ENCODE data around the gene ADAMTS2.

Gene ADAMTS2

DNA sequence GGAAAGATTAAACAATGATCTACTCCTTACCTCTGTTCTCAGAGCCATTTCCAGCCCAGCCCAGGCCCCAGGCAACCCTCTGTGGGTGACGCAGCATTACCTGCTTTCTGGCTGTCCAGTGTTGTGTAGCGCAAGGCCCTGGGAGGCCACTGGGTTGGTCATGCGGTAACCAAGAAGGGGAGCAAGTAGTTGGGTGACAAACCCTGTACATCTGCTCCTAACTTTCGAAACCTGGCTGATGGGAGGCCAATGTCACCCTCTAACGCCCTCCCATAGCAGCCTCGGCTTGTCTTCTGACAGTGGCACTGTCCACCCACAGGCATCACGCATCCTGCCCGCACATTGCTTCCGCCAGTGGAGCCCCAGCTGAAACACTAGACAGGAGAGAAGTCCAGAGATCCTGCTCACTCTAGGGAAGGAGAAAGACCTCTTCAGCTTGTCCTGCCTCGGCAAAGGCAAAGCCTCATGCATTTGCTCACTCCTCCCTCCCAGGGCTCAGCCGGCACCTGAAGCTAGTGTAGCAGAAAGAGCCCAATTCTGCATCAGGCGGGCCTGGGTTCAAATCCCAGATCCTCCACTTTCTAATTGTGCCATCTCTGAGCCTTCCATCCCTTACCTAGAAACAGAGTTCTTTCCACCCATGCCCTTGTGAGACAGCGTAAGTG lies 94.6 kb downstream of the ADAMTS2 start:
- DNase-seq = no peak

DNA sequence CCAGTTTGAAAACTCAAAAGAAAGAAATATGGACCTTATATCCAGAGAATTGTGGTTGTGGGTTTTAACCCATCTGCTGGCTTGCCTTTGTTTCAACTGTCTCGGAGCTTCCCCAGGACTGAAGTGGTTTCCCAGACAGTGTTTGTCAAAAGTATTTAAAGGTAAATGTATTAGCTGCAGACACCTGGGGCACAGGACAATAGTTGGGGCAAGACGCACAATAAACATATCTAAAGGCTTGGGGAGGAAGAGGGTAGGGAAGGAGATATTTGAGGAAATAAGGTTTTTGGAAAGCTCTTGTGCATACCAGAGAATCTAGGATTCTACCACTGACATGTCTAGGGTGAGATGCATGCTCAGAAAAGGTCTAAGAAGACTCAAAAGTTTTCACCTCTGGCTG lies 99.0 kb downstream of the ADAMTS2 start:
- DNase-seq = no peak

DNA sequence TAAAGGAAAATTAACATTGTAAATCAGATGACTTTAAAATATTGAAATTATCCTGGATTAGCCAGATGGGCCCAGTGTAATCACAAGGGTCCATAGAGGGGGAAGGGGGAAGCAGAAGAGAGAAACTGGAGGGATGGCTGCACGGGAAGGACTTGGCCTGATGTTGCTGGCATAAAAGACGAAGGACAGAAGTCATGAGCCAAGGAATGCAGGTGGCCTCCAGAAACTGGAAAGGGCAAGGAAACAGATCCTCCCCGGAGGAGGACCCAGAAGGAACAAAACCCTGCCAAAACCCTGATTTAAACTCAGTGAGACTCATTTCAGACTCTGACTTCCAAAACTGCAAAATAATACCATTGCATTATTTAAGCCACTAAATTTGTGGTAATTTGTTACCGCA lies 100.2 kb downstream of the ADAMTS2 start:
- no peak for DNase-seq

DNA sequence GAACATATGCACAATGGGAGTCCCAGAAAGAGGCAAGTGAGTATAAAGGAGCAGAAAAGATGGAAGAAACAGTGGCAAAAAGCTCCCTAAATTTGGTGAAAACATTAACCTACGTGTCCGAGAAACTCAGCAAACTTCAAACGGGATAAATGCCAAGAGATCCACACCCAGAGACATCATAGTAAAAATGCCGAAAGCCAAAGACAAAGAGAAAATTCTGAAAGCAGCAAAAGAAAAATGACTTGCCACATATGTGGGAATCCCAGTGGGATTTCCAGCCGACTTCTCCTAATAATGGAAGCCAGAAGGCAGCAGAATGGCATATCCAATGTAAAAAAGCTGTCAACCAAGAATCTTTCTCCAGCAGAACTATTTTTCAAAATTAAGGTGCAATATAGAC lies 101.2 kb downstream of the ADAMTS2 start:
- no peak for DNase-seq

DNA sequence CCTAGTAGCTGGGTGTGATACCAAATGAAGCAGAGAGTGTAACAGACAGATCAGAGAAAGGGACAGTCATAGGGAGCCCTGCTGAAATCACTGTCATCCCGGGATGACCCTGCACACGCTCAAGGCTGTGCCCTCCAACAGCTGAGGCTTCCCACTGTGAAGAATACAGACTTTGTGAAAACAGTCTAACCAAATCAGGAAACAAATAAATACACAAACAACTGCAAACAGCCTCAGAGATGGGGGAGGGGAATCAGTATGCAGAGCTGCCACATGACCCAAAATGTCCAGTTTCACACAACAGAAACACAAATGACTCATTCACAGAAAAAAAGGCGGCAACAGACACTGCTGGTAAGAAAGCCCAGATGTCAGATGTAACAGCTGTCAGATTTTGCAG lies 101.9 kb downstream of the ADAMTS2 start:
- DNase-seq = no peak

DNA sequence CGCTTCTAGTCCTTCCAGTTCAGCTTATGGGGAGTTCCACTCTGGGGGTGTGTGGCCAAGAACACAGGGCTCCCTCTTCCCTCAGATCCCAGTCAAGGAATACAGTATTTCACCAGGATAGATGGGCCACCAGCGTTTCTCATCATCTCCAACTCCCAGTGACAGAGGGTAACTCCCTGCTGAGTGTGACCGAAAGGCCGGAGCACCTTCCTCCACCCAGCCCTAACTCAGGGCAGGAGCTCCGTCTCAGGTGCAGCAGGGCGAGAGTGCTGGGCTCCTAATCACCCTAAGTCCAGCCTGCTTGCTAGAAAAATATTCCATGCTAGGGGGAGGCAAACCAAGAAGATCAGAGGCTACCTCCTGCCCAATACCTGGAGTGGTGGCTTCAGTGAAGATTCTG lies 102.6 kb downstream of the ADAMTS2 start:
- DNase-seq = no peak

DNA sequence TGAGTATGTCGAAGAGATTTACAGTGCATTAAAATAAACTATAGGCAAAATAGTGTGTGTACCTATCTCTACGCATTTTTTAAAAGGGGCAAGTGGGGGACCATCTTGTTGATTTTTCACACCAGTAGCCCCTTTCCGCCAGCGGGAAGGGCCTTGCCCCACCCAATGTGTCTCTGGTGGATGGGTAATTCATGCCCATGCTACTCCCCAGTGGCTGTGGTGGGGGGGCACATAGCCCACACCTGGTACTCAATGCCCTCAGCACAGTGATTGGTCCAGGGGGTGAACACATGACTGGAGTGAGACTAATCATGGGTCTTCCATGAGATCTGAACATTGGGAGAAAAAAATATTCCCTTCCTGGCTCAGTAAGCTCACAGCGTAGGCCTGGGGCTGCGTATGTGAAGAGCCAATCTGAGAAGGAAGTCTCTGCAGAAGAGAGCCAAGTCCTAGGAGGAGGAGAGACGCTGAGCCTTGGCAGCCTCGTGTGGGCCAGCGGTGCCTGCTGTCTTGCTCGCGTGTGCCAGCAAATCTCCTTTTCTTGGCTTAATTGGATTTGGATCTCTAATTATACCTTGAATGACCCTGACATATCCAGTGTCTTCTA lies 103.4 kb downstream of the ADAMTS2 start:
- no peak for DNase-seq

DNA sequence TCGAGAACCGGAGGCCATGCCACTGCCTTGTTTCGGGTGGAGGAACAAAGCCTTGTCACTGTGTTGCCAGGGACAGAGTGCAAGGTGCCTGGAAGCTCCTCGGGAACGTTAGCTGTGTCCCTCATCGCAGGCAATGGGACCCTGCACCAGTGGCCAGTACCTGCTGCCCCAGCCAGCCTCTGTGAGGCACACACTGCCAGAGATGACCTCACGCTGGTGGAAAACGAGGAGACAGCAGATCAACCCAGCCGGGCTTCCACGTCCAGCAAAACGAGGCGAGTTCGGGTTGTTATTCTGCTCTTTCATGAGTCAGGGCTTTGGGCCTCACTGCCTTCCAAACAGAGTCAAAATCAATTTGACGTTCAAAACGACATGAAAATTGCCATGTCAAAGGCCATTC lies 104.1 kb downstream of the ADAMTS2 start:
- no peak for DNase-seq

DNA sequence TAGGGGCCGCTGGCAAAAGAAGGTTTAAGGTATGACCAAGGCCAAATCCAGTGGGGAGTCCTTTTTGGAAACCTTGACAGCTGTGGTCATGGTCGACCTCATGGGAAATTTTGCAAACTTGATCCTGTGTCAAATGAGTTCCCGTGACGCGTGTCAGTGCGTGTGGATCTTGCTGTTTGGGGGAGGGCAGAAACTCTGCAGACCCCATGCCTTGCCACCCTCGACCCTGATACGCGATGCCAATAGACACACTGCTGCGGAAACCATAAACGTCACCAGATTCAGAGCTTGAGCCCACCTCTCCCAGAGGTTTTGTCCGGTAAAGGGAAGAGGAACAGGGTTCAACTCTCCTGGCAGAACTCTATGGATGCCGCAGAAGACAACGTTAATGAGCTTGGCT lies 104.7 kb downstream of the ADAMTS2 start:
- no peak for DNase-seq

DNA sequence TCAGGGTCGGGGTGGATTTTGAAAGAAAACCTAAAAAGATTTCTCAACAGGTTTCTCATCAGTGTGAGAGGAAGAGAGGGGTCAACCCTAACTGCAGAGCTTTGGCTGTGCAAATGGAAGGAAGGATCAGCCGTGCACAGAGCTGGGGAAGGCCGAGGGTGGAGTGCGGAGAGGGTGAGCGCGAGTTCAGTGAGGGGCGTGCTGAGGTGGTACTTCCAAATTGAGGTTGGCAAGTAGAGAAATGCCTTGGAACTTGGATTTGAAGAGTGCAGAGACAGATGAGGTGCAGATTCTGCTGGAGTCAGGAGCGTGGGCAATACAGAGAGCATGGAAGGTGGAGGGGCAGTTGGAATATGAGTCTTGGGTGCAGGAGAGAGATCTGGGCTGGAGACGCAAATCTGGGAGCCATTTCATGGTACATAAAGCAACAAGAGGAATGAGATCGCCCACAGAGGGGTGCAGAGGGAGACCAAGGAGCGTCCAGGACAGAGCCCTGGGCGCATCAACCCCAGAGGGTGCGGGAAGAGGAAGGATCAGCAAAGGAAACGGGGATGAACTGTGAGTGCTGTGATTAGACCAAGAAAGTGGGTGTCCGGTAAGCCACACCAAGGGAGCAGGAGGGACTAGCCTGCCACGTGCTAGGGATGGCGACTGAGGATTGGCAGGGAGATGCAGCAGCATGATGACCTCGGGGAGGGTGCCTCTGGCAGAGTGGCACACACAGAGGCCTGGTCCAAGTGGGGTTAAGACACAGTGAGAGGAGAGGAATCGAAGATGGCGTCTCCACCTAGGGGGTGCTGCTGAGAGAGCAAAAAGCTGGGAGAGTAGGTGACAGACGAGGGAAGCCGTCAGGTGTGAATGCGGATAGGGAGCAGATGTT lies 105.8 kb downstream of the ADAMTS2 start:
- no peak for DNase-seq

DNA sequence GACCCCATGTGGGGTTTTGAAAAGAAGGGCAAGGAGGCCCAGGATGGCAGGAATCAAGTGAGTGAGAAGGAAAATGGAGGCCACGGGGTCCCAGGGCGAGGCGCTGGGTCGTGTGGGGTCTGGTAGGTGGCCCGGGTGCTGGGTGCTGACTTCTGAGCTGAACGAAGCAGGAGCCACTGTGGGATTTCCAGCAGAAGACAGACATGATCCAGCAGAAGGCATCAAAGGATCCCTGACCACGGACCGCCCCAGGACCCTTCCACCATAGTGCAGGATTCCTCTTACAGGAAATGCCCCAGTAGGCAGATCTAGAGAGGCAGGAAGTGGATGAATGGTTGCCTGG lies 106.7 kb downstream of the ADAMTS2 start:
- no peak for DNase-seq

DNA sequence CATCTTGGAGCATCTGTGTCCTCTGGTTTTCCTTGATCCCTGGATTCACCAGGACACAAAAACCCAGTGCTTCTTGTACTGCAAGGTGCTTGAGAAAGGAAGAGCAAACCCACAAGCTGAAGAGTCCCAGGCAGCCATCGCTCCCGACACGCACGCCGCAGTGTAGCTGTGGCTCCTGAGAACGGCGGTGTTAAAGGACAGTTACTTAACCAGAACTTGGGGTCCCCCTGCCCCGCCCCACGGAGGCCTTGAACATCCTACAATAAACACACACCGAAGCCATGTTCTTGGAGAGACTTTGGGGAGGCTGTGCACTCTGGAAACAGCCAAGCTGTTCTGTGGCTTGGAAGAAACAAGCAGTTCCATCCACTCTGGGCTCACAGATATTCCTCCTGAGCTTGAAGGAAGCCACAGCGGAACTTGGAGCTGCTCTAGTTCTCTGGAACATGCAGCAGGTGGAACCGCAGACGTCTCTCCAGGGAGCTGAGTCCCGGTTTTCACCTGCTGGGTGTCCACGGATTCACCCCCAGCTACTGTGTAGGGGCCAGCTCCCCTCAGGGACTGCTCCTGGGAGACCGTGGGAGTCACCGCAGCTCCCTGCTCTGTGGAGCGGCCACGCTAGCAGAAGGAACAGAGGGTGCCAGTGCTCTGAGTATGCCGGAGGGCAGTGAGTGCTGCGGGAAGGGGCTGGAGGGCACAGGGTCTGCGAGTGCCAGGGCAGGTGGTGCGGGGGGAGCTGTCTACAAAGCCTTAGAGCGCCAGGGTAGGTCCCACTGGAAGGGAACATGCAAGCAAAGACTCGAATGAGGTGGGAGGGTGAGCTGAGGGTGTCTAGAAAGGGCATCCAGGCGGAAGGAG lies 107.3 kb downstream of the ADAMTS2 start:
- no peak for DNase-seq

DNA sequence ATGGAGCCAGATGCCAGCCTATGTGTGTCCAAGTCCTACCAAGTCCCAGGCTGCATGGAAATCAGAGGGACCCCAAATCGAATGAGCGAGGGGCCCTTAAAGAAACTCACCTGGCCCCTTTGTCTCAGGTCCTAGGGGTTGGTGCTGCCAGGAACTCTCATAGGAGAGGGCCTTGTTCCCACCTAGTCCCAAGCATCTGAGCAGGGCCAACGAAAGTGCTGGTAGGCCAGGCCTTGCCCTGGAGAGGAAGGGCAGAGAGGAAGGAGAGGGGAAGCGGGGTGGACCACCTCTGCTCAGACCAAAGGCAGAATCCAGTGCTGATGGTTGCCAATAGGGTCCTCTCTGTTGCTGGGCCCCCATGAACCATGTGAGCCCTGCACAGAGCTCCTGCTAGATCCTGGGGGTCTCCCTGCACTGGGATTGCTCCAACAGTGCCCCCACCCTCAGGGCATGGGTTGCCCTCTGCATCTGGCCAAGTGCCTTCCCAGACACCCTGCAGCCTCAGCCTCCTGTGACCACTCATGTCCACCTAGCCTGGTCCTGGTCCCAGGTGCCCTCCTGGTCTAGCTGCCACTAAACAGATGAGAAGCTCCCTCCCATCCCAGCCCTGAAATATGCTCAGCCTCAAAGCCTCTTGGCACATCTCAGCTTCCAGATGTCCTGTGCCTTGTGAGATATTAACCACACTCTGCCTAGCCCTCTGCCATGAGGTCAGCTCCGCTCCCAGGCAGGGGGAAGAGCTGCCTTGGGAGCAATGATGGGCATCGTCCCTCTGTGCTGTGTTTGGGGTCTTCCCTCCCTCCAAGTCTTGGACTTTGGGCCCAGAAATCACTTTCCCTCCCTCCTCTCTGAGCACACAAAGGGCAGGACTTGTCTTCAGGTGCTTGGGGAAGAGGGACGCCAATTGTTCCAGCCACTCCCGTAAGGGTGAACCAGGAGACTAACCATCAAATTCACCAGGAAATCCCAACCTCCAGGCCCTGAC lies 109.6 kb downstream of the ADAMTS2 start:
- DNase-seq = no peak

DNA sequence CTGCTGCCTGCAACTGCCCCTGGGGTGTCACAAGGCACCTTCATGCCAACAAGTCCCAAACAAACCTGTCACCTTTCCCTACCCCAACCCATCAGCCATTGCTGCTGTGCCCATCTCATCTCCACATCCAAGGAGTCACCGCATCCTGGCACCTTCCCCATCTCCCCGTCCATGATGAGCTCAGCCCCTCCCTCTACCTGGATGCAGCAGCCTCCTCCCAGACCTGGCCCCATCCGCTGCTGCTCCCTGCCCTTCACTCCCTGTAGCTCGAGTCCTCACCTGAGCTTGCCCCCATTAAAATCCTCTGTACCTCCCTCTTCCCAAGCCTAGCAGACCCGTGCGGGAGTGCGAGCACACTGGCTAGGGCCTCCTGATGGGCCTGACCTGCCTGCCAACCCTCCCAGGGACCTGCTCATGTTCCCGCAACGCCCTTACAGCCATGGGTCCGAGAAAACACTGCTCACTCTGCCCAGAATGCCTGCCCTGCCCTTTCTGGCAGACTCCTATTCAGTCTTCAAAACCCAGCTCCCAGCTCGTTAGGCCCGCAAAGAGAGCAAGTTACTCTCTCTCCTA lies 110.6 kb downstream of the ADAMTS2 start:
- no peak for DNase-seq

DNA sequence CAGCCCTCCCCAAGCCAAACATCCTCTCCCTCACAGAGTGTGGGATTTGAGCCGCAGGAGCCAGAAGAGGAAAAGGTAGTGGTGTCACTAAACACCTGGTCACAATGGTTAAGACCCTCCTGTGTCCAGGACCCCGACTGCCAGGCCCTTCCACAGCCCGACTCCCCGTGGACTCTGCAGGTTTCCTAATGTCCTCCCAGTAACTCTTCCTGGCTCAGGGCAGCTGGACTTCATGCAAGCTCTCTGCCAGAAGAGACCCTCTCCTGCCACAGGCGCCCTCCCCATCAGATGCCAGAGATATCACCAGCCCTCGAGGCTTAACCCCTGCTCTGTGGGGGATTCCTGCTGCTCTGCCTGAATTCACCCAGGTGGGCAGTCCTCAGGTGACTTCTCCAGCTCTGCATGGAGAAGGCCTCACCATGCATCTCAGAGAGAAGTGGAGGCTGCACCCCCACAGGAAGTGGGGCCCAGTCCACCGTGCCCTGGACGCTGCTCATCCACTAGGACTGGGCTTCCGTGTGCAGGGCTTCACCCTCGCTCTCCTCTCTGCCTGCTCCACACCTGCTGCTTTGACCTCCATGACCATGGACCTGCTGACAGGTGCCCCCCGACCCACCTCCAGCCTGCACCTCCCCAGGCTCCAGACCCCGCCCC lies 111.2 kb downstream of the ADAMTS2 start:
- DNase-seq = no peak

DNA sequence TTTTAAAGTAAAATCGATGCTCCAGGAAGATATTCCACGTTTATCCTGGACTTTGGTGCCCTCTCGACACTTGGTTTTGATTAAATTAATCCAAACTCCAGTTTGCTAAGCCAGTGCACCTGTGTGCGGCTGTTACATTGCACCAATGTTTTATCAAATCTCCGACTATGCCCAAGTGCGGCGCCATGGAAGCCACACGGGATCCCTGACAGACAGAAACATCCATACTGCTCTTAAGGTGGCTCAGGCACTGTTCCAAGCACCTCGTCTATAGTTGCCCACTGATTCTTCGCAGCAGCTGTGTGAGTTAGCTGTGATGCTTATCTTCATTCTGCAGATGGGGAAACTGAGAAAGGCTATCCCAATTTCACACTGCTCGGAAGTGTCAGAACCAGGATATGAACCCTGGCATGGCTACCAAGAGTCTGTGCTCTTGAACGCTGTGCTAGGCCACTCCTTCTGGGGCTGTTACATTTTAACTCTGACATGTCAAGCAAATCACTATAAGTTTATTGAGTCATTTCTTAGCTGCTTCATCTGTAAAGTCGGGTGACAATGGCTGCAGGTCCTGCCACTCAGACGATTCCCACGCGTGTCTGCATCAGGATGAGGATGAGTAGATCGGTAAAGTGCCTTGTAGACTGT lies 113.0 kb downstream of the ADAMTS2 start:
- no peak for DNase-seq

DNA sequence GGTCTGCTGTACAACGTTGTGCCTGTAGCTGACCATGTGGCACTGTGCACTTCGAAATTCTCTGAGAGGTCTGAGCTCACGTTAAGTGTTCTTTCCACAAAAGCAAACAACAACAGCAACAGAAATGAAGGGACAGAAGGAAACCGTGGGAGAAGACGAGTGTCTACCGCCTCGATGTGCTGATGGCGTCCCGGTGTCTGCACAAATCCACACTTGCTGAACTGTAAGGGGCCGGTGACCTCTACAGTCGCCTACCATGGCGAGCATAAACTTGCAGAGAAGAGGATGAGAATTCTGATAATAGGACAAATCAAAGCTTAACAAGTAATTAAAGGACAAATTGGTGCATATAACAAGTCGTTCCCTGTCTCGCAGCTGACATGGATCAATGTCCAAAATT lies 114.0 kb downstream of the ADAMTS2 start:
- no peak for DNase-seq

DNA sequence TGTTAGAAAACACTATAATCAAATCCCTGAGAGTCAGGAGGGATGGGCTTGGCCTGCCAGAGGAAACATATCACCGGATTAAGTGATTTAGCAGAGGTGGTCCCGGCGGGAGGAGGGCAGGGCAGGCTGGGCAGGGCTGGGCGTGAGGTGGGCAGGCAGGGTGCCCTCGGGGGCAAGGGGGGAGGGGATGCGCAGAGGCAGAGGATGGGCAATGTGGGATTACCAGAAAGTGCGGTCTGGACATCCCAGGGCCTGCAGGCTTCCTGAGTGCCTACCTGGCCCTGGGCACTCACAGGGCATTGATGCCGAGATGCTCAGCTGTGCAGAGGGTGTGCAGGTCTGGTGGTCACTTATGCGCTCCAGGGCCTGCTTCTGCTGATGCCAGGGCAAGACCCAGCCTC lies 115.2 kb downstream of the ADAMTS2 start:
- DNase-seq = no peak

DNA sequence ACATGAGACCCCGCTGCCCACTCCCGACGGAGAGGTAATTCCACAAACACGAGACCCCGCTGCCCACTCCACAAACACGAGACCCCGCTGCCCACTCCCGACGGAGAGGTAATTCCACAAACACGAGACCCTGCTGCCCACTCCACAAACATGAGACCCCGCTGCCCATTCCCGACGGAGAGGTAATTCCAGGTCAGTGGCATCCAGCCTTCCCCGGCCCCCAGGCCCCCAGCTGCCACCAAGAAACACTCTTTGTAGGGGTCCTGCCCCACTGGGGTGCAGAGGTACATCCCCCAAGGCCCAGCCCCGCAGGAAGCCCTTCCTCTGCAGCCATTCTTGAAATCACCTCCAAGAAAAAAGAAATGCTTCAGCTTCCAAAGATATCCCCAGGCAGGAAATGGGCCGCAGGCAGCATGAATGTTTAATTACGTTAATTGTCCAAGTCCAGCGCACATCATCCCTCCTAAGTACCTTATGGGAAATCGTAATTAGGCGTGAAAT lies 115.9 kb downstream of the ADAMTS2 start:
- DNase-seq = no peak

Measured in NCI-H1930 (cell line).